ENCODE measurements around the gene RFXAP.

GRCh38 chr13:36796052-36796451 is 23.0 kb upstream of the RFXAP start:
- TF ChIP-seq CTCF (IDR thresholded peaks at IDR 0.05) = no peak
- TF ChIP-seq POLR2A (IDR thresholded peaks at IDR 0.05) = no peak

Data from thyroid gland (tissue), 4 donors.